ENCODE data around the gene CLEC2D. TPM values are rescaled to one million over a fixed set of nuclear protein-coding genes. Genes with fewer than 3 reads are reported as not detected.

The CLEC2D gene
- total and polyA plus RNA-seq, 10 donors = 20.8 to 131 (median 79.9) TPM

Small RNA genes within 50 kb of the gene (small RNA-seq; reads per million reads assigned to genes)
- gene AC010186.4 (0 reads per million in 4 donors), gene RNU6-700P (0 reads per million in 4 donors)

Other genes starting within 250 kb of the CLEC2D start
- 10 to 100 TPM in 6 of 7 donors, 1 to 10 TPM in 1; 5.8 to 28.2 (median 18.0) TPM for gene KLRB1, start 61.8 kb upstream of the CLEC2D start, total RNA-seq
- gene KLRB1, start 61.8 kb upstream of the CLEC2D start, polyA plus RNA-seq = 1 to 10 TPM; 4.9 to 9.0 (median 7.5) TPM
- gene CLECL1, start 63.4 kb downstream of the CLEC2D start, total RNA-seq = 10 to 100 TPM in 6 of 7 donors, 1 to 10 TPM in 1; 6.3 to 18.1 (median 13.2) TPM
- gene CLECL1, start 63.4 kb downstream of the CLEC2D start, polyA plus RNA-seq = 100 to 1,000 TPM in 1 of 3 donors, 10 to 100 TPM in 2; 24.2 to 103 (median 40.4) TPM
- gene CD69, start 91.2 kb downstream of the CLEC2D start, total RNA-seq = 100 to 1,000 TPM in 1 of 7 donors, 10 to 100 TPM in 6; 29.5 to 123 (median 65.6) TPM
- gene CD69, start 91.2 kb downstream of the CLEC2D start, polyA plus RNA-seq = 10 to 100 TPM; 49.2 to 71.6 (median 55.1) TPM
- 10 to 100 TPM in 4 of 7 donors, 1 to 10 TPM in 3; 7.9 to 22.6 (median 11.4) TPM for gene KLRF1, start 157.8 kb downstream of the CLEC2D start, total RNA-seq
- 10 to 100 TPM in 1 of 3 donors, 1 to 10 TPM in 2; 8.4 to 10.2 (median 8.6) TPM for gene KLRF1, start 157.8 kb downstream of the CLEC2D start, polyA plus RNA-seq
- gene CLEC2B, start 199.6 kb downstream of the CLEC2D start, total RNA-seq = 10 to 100 TPM; 38.2 to 60.2 (median 55.8) TPM
- gene CLEC2B, start 199.6 kb downstream of the CLEC2D start, polyA plus RNA-seq = 10 to 100 TPM; 20.4 to 35.2 (median 25.8) TPM
- not detected for gene KLRF2, start 211.8 kb downstream of the CLEC2D start, total RNA-seq
- gene KLRF2, start 211.8 kb downstream of the CLEC2D start, polyA plus RNA-seq = under 1 TPM in 1 of 3 donors, not detected in 2; 0.17 TPM

Data from spleen (tissue), 11 donors.